Caco-2 (cell line): Measurements from ENCODE around the gene FOXC1. TPM values are rescaled to one million over a fixed set of nuclear protein-coding genes. Genes with fewer than 3 reads are reported as not detected.

Experiments used
- BruUV-seq: library from RNA; stranded (reverse); fragments of 400-500 nt; replicated peaks from 2 replicates; lab custom pipeline; 2021; lab: Mats Ljungman, UMichigan
- CTCF ChIA-PET: fragments of 300-600 bp; sonication (Branson Sonifier 250); formaldehyde crosslinking; loops from one replicate; lab custom pipeline; 2022; ENCODE audit warnings: antibody characterized with exemption; lab: Charles Lee
- POLR2A ChIA-PET: fragments of 300-600 bp; sonication (Branson Sonifier 250); formaldehyde crosslinking; loops from one replicate; lab custom pipeline; 2022; ENCODE audit warnings: antibody characterized with exemption; lab: Charles Lee
- DNase-seq, 2 experiments: peaks; one replicate each; pipeline versions ENCODE4 v3.0.0 to v3.0.0-alpha.2; 2020 to 2022
- H3K27me3 ChIP-seq: replicated peaks from 2 replicates; pipeline ENCODE4 v1.6.0; 2011; ENCODE audit warnings: low read length; ENCODE audit not compliant: control insufficient read depth, insufficient read depth
- H3K36me3 ChIP-seq: 2 replicates; pipeline ENCODE4 v1.5.1; 2011; ENCODE audit warnings: low read length; ENCODE audit not compliant: control insufficient read depth, insufficient read depth
- H3K4me1 ChIP-seq: fragments of 250-450 bp; sonication (Bioruptor Pico); 2 replicates; pipeline ENCODE4 v1.5.1; 2020; ENCODE audit warnings: mild to moderate bottlenecking
- H3K4me3 ChIP-seq: 2 replicates; pipeline ENCODE4 v1.5.1; 2011; ENCODE audit warnings: low read depth, mild to moderate bottlenecking, control low read depth, low read length
- H3K9me3 ChIP-seq: fragments of 250-450 bp; sonication (Bioruptor Pico); 2 replicates; pipeline ENCODE4 v1.5.1; 2020; ENCODE audit warnings: mild to moderate bottlenecking, moderate library complexity
- H3K27ac Mint-ChIP-seq: one replicate; pipeline ENCODE4 v1.8.0; 2022; ENCODE audit warnings: mixed read lengths; ENCODE audit not compliant: unreplicated experiment
- H3K27me3 Mint-ChIP-seq: one replicate; pipeline ENCODE4 v1.8.0; 2022; ENCODE audit warnings: mixed read lengths; ENCODE audit not compliant: insufficient read depth, unreplicated experiment
- H3K36me3 Mint-ChIP-seq: one replicate; pipeline ENCODE4 v1.8.0; 2022; ENCODE audit warnings: mild to moderate bottlenecking, mixed read lengths; ENCODE audit not compliant: insufficient read depth, unreplicated experiment
- H3K4me1 Mint-ChIP-seq: one replicate; pipeline ENCODE4 v1.8.0; 2022; ENCODE audit warnings: low read depth, mixed read lengths; ENCODE audit not compliant: unreplicated experiment
- H3K4me3 Mint-ChIP-seq: one replicate; pipeline ENCODE4 v1.8.0; 2022; ENCODE audit warnings: mild to moderate bottlenecking, moderate library complexity, mixed read lengths; ENCODE audit not compliant: unreplicated experiment
- H3K9me3 Mint-ChIP-seq: one replicate; pipeline ENCODE4 v1.8.0; 2022; ENCODE audit warnings: mixed read lengths; ENCODE audit not compliant: unreplicated experiment
- intact Hi-C: fragments of 100-400 bp; cut with micrococcal nuclease; formaldehyde crosslinking; loops from one replicate; pipeline ENCODE4 v1.10.0; 2022; ENCODE audit not compliant: unreplicated experiment
- total RNA-seq: library from RNA; stranded (reverse); gene quantifications from 2 replicates; pipeline ENCODE4 v1.2.3, GENCODE V29; 2022
- TF ChIP-seq, protein P1 (sequence below), 2 experiments: fragments of 200-600 bp in 1 of 2; IDR thresholded peaks; 1 replicate in 1 of 2; 2 replicates in 1 of 2; pipeline versions ENCODE4 v1.5.1 to v1.8.0; 2011 to 2022; ENCODE audit warnings: antibody characterized with exemption in 1 of 2, control low read depth in 1 of 2, inconsistent platforms in 1 of 2, low read depth in 1 of 2, low read length in 1 of 2, mild to moderate bottlenecking in 1 of 2, moderate library complexity in 1 of 2; ENCODE audit not compliant: insufficient read depth in 1 of 2, severe bottlenecking in 1 of 2, unreplicated experiment in 1 of 2

The FOXC1 gene
- total RNA-seq, 1 experiment from 2014 or later, result 6.8 TPM

DNA sequence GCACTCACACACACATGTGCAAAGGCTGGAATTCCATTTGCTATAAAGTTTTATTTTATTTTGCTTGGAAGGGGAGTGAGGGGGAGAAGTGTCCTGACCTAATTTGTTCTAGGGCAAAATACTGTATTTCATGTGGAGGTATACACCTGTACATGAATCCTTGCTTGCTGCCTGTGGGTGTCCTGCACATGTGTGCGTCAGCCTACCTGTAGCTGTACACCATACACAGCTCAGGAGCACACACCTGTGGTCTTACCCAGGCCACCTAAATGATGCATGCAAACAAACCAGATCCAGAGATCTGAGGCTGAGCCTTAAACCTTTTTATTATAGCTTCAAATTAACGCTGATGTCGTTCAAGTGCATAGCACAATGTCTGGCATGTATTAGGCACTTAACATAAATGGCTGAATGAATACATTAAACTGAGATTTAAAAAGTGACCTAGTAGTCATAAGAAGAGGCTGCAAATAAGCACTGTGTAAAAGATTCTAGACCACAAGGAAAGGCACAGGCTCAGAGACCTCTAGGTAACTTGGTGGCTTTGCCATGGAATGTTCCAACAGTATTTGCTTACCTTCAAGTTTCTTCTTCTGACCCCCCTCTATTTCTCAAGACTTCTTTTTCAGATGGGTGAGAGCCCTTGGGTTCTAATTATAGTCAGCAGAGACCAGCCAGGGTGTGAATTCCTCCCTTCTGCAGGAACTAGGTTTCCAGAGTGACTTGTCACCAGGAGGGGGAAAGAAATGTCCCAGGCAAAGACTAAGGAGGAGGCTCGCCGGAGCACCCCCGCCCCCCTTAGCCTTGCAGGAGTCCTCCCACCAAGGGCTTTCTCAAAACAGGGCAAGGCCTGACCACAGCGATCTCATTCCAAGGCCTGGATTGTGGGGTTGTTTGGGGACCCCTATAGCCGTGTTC lies 13.4 kb downstream of the FOXC1 start:
- intact Hi-C loops, result no loop called here
- Mint-ChIP-seq H3K27ac (no peak overlapping the region), H3K9me3 (no peaks in the 10 kb centered on the region), H3K36me3 (no peaks in the 10 kb centered on the region), H3K4me1 (no peaks in the 10 kb centered on the region), H3K4me3 (no peak overlapping the region), H3K27me3 (no peaks in the 10 kb centered on the region)
- Histone ChIP-seq H3K36me3 (no peaks in the 10 kb centered on the region), H3K4me1 (no peaks in the 10 kb centered on the region), H3K9me3 (no peaks in the 10 kb centered on the region), H3K27me3 (no peaks in the 10 kb centered on the region), H3K4me3 (no peak overlapping the region)
- no TSS peak for BruUV-seq
- CTCF ChIA-PET, result no interaction called here
- POLR2A ChIA-PET, result no interaction called here
- no peak for DNase-seq
- TF ChIP-seq, protein P1, sequence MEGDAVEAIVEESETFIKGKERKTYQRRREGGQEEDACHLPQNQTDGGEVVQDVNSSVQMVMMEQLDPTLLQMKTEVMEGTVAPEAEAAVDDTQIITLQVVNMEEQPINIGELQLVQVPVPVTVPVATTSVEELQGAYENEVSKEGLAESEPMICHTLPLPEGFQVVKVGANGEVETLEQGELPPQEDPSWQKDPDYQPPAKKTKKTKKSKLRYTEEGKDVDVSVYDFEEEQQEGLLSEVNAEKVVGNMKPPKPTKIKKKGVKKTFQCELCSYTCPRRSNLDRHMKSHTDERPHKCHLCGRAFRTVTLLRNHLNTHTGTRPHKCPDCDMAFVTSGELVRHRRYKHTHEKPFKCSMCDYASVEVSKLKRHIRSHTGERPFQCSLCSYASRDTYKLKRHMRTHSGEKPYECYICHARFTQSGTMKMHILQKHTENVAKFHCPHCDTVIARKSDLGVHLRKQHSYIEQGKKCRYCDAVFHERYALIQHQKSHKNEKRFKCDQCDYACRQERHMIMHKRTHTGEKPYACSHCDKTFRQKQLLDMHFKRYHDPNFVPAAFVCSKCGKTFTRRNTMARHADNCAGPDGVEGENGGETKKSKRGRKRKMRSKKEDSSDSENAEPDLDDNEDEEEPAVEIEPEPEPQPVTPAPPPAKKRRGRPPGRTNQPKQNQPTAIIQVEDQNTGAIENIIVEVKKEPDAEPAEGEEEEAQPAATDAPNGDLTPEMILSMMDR (IDR thresholded peaks at IDR 0.05; ENCODE audit: insufficient read depth in 1 of 2, low read depth in 1 of 2, low read length in 1 of 2, severe bottlenecking in 1 of 2, unreplicated experiment in 1 of 2), result no peak

DNA sequence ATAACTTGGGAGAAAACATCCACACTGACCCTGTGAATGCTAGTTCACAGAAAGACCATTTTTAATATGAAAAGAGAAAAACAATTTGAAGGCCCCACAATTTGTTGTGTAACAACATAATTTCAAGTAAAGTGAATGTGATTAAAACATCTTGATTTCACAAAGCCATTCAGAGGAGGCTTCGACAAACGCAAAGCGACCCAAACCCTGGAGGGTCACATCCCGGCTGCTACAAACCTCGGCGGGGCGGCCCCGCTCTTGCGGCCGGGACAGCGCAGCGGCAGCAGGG lies 14.0 kb downstream of the FOXC1 start:
- DNase-seq, result no peak
- POLR2A ChIA-PET, result no interaction called here
- intact Hi-C loops, result no loop called here
- TF ChIP-seq, protein P1 (IDR thresholded peaks at IDR 0.05; ENCODE audit: insufficient read depth in 1 of 2, low read depth in 1 of 2, low read length in 1 of 2, severe bottlenecking in 1 of 2, unreplicated experiment in 1 of 2), result no peak
- Histone ChIP-seq H3K4me3 (no peak overlapping the region), H3K27me3 (no peaks in the 10 kb centered on the region), H3K36me3 (no peaks in the 10 kb centered on the region), H3K9me3 (no peaks in the 10 kb centered on the region), H3K4me1 (no peaks in the 10 kb centered on the region)
- Mint-ChIP-seq H3K4me3 (no peak overlapping the region), H3K36me3 (no peaks in the 10 kb centered on the region), H3K4me1 (no peaks in the 10 kb centered on the region), H3K27ac (no peak overlapping the region), H3K27me3 (no peaks in the 10 kb centered on the region), H3K9me3 (no peaks in the 10 kb centered on the region)
- no TSS peak for BruUV-seq
- CTCF ChIA-PET, result no interaction called here

DNA sequence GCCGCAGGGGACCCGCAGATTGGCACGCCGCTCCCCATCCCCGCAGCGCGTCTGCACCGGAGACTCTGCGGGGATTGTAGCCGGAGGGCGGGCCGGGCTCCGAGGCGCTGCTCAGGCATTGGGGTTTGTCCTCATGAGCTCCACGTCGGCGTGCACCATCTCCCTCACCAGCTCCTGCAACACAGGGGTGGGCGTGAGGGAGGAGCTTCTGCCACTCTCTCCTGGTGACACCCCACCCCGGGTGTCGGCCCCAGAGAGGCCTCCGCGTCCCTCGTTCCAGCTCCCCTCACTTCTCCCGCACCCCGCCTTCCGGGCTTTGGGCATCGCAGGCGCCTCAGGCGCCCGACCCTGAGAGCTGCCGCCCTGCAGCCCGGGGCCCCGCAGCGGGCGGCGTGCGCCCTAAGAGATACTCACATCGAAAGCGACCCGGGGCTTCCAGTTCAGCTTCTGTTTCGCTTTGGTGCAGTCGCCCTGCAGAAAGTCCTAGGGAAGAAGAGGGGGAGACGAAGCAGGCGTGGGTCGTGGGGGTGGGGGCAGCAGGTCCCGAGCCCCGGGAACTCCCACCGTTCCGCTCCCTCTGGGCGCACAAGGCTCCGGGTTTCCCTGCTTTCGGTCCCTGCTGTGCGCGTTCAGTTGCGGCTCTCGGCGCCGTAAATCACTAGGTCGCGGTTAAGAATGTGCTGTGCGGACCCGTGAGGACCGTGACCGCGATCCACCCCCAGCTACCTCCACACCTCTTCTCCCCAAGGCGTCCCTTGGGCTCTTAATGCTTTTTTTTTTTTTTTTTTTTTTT lies 14.5 kb downstream of the FOXC1 start:
- no peaks in the 10 kb centered on the region for H3K36me3 ChIP-seq
- Mint-ChIP-seq H3K4me3 (no peak overlapping the region), H3K36me3 (no peaks in the 10 kb centered on the region), H3K27ac (no peak overlapping the region), H3K9me3 (no peaks in the 10 kb centered on the region), H3K27me3 (no peaks in the 10 kb centered on the region), H3K4me1 (no peaks in the 10 kb centered on the region)
- no peak overlapping the region for H3K4me3 ChIP-seq
- no TSS peak for BruUV-seq
- intact Hi-C loops, result no loop called here
- DNase-seq, result no peak
- POLR2A ChIA-PET, result no interaction called here
- no peaks in the 10 kb centered on the region for H3K4me1 ChIP-seq
- H3K9me3 ChIP-seq, result no peaks in the 10 kb centered on the region
- TF ChIP-seq, protein P1 (IDR thresholded peaks at IDR 0.05; ENCODE audit: insufficient read depth in 1 of 2, low read depth in 1 of 2, low read length in 1 of 2, severe bottlenecking in 1 of 2, unreplicated experiment in 1 of 2), result no peak
- CTCF ChIA-PET, result no interaction called here
- no peaks in the 10 kb centered on the region for H3K27me3 ChIP-seq
